ENCODE results near the gene LEUTX. TPM values are rescaled to one million over a fixed set of nuclear protein-coding genes. Genes with fewer than 3 reads are reported as not detected.

LEUTX gene
- total RNA-seq, 1 donor from 2014 or later = not detected

DNA sequence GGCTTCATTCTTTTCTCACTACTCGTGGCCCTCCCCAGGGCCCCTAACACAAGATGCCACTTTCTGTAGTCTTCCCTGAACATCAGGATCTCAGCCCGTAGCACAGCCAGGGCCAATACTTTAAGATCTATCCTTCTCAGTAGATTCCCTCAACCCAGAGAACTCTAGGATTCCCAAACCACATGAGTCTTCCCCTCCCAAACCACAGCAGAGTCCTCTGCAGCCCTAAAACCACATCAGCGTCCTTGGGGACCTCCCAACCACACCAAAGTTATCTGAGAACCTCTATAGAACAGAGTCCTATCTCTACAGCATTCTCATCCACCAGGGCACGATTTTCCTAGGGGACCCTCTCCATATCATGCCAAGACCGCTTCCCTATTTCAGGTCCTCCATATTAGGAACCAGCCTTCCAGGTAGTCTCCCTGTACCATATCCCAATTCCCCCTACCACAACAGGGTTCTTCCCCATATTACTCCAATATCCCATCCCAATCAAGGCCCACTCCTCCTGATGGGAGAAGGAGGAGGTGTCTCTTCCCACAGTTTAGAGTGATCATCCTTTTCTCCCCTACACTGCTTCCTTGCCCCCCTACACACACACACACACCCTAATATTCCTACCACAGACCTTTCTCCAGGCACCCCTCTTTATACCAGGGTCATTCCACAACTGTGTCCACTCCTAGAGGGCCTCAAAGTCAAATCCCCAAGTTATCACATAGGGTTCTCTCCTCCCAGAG, 53.9 kb downstream of the LEUTX start:
- Histone ChIP-seq H3K4me1 (peaks cover 0 to 17% of the 10 kb centered on the region in 2 donors), H3K36me3 (peaks cover 37 to 68% of the 10 kb centered on the region in 2 donors), H3K9me3 (no peaks in the 10 kb centered on the region), H3K4me3 (peak overlapping the region; percentile 75 to 99), H3K27me3 (no peaks in the 10 kb centered on the region), H3K27ac (peak overlapping the region; percentile 77 to 93)
- DNase-seq (ENCODE audit: low spot score in 2 of 2) = no peak
- no peak for TF ChIP-seq CTCF (IDR thresholded peaks at IDR 0.05)
- intact Hi-C loops (cut with DNase I) = loop anchor here (1.0 to 10.0 kb wide), 6 partner anchors 8 to 708 kb away; partner anchors contain the start of genes BLVRB, FBL, PAK4 and SAMD4B

GRCh38 chr19:39833160-39833463, 54.5 kb downstream of the LEUTX start:
- TF ChIP-seq CTCF (IDR thresholded peaks at IDR 0.05) = no peak
- H3K4me1 ChIP-seq = peaks cover 0 to 17% of the 10 kb centered on the region in 2 donors
- no peaks in the 10 kb centered on the region for H3K9me3 ChIP-seq
- H3K27ac ChIP-seq = peak overlapping the region; percentile 77 to 93
- peaks cover 35 to 68% of the 10 kb centered on the region in 2 donors for H3K36me3 ChIP-seq
- no peaks in the 10 kb centered on the region for H3K27me3 ChIP-seq
- peak overlapping the region; percentile 75 to 99 for H3K4me3 ChIP-seq
- intact Hi-C loops (cut with DNase I) = loop anchor here (1.0 to 10.0 kb wide), 6 partner anchors 9 to 708 kb away; partner anchors contain the start of genes BLVRB, FBL, PAK4 and SAMD4B
- DNase-seq (ENCODE audit: low spot score in 2 of 2) = no peak

DNA sequence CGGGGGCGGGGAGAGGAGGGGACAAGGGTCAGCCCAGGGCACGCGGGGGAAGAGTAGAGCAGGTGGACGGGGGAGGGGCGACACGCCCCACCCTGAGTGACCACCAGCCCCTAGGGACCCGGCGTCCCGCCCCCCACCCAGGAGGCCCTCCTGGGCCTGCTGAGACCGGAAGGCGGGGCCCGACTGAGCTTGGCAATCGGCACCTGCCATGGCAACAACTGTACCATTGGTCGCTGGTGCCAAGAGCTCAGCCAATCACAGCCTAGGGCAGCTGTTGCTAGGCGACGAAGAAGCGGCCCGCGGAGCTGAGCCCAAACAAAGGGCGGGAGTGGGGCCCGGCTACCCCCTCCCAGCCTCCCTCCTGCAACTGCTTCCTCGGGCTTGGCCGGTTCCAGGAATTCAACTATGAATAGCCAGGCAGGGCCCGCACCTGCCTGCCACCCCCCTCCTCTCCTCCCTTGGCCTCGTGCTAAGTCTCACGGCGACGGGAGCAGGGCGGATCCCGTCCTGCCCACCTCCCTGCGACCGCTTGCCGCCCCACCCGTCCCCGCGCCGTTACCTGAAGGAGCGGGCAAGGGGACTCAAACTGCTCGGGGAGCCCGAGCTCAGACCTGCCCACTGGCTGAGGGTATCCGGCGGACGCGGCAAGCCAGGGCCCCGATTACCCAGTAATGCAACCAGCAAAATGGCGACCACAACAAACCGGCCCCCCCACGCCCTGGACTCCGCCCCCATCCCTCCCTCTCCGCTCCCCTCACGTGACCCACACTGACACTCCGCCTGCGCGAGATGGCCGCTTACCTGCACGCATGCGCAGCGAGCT, 55.0 kb downstream of the LEUTX start, which contains the start of gene DYRK1B:
TSS of gene DYRK1B (minus strand) at position 699 of the 823 bp plus-strand sequence. CDS start 2,295 bp downstream, outside the sequence.
- peak within 1 kb of the TSS; percentile 75 to 99 for H3K4me3 ChIP-seq
- no peak for TF ChIP-seq CTCF (IDR thresholded peaks at IDR 0.05)
- DNase-seq (ENCODE audit: low spot score in 2 of 2) = peak; percentile 91 to 99
- no peaks in the 10 kb centered on the region for H3K27me3 ChIP-seq
- peaks cover 0 to 17% of the 10 kb centered on the region in 2 donors for H3K4me1 ChIP-seq
- H3K27ac ChIP-seq = peak within 1 kb of the TSS; percentile 77 to 93
- no peaks in the 10 kb centered on the region for H3K9me3 ChIP-seq
- intact Hi-C loops (cut with DNase I) = loop anchor here (1.0 to 10.0 kb wide), 7 partner anchors 9 to 709 kb away; partner anchors contain the start of genes BLVRB, FBL, PAK4 and PSMC4
- peaks cover 36 to 68% of the 10 kb centered on the region in 2 donors for H3K36me3 ChIP-seq

DNA sequence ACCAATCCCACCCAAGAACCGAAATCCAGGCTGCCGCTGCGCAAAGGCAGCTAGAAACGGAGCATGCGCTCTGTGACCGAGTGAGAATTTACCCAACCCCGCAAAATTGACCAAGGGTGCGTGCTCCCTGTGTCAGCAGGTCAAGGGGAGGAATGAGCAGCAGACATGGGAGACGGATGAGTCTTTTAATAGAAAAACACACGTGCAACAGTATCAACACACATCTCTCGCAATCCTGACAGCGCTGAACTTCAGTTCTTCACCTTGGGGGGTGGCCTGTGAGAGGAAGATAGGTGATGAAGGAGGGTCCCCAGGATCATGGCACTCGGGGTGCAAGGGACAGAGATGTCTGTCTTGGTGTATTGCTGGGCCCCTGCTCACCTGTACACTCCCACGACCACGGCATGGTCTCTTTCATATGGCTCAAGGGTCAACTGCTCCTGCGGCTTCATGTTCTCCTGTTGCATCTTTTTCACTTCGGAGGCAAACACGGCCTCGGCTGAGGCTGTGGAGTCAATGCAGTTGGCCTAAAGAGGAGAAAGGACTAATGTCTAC, 55.7 kb downstream of the LEUTX start:
- Histone ChIP-seq H3K27ac (peak overlapping the region; percentile 56 to 93), H3K9me3 (no peaks in the 10 kb centered on the region), H3K4me1 (peaks cover 0 to 17% of the 10 kb centered on the region in 2 donors), H3K27me3 (no peaks in the 10 kb centered on the region), H3K4me3 (peak overlapping the region; percentile 75 to 99), H3K36me3 (peaks cover 42 to 68% of the 10 kb centered on the region in 2 donors)
- DNase-seq (ENCODE audit: low spot score in 2 of 2) = no peak
- intact Hi-C loops (cut with DNase I) = loop anchor here (2.0 to 10.0 kb wide), 4 partner anchors 136 to 710 kb away; partner anchors contain the start of genes BLVRB, PAK4, PSMC4 and SAMD4B
- no peak for TF ChIP-seq CTCF (IDR thresholded peaks at IDR 0.05)

Other genes starting within 250 kb of the LEUTX start
- not detected for gene EID2B, start 246.0 kb upstream of the LEUTX start, total RNA-seq
- gene EID2, start 238.7 kb upstream of the LEUTX start, total RNA-seq = 11.8 TPM
- gene LGALS13, start 176.3 kb upstream of the LEUTX start, total RNA-seq = not detected
- not detected for gene LGALS16, start 122.9 kb upstream of the LEUTX start, total RNA-seq
- gene LGALS14, start 74.4 kb upstream of the LEUTX start, total RNA-seq = not detected
- not detected for gene CLC, start 40.8 kb upstream of the LEUTX start, total RNA-seq
- gene DYRK1B, start 55.3 kb downstream of the LEUTX start, total RNA-seq = 34.7 TPM
- 92.1 TPM for gene FBL, start 67.5 kb downstream of the LEUTX start, total RNA-seq
- 21.2 TPM for gene FCGBP, start 155.8 kb downstream of the LEUTX start, total RNA-seq
- gene PSMC4, start 192.3 kb downstream of the LEUTX start, total RNA-seq = 122 TPM
- gene ZNF546, start 218.2 kb downstream of the LEUTX start, total RNA-seq = 3.0 TPM

All from ascending aorta (tissue), 2 donors.